OCI-LY3 (cell line): ENCODE measurements around the gene ANKRD33B.

Experiments
- H2AFZ ChIP-seq: fragments of 200-600, 300-600 bp; shearing (Covaris generic); 2 replicates; pipeline ENCODE4 v1.6.0; 2014; ENCODE audit warnings: antibody characterized with exemption, low read depth, low read length
- H3K27ac ChIP-seq: fragments of 200-600, 300-600 bp; sonication (generic); 2 replicates; pipeline ENCODE4 v1.5.1; 2014; ENCODE audit warnings: mild to moderate bottlenecking, low read length, moderate library complexity, mixed read lengths
- H3K27me3 ChIP-seq: fragments of 200-600, 300-600 bp; sonication (generic); 2 replicates; pipeline ENCODE4 v1.6.1; 2014; ENCODE audit warnings: low read depth, low read length, mixed read lengths
- H3K36me3 ChIP-seq: fragments of 200-600, 300-600 bp; sonication (generic); replicated peaks from 2 replicates; pipeline ENCODE3; 2014; ENCODE audit warnings: low read depth, low read length, mixed read lengths
- H3K4me1 ChIP-seq: fragments of 300-600, 200-600 bp; sonication (generic); 2 replicates; pipeline ENCODE4 v1.6.1; 2014; ENCODE audit warnings: low read length, mixed read lengths
- H3K4me2 ChIP-seq: fragments of 200-600, 300-600 bp; sonication (generic); 2 replicates; pipeline ENCODE4 v1.6.1; 2014; ENCODE audit warnings: low read length, mixed read lengths
- H3K4me3 ChIP-seq: fragments of 300-600, 200-600 bp; sonication (generic); 2 replicates; pipeline ENCODE4 v1.5.1; 2014; ENCODE audit warnings: antibody characterized with exemption, mild to moderate bottlenecking, low read length, moderate library complexity
- H3K79me2 ChIP-seq: fragments of 300-600, 200-600 bp; shearing (Covaris generic); 2 replicates; pipeline ENCODE4 v1.6.1; 2014; ENCODE audit warnings: mild to moderate bottlenecking, low read length, mixed read lengths
- H3K9ac ChIP-seq: fragments of 300-600, 200-600 bp; shearing (Covaris generic); 2 replicates; pipeline ENCODE4 v1.6.0; 2014; ENCODE audit warnings: mild to moderate bottlenecking, low read length, moderate library complexity
- H3K9me3 ChIP-seq: fragments of 200-600, 300-600 bp; shearing (Covaris generic); 2 replicates; pipeline ENCODE4 v1.6.1; 2014; ENCODE audit warnings: low read length, mixed read lengths; ENCODE audit not compliant: insufficient read depth
- H4K20me1 ChIP-seq: fragments of 200-600, 300-600 bp; sonication (generic); 2 replicates; pipeline ENCODE4 v1.6.1; 2016; ENCODE audit warnings: low read length, mixed read lengths; ENCODE audit not compliant: insufficient read depth
- CTCF ChIP-seq: fragments of 200-600, 300-600 bp; sonication (generic); IDR thresholded peaks from 2 replicates; pipeline ENCODE4 v1.5.1; 2014; ENCODE audit warnings: antibody characterized with exemption, low read length, low read depth
- EZH2phosphoT487 ChIP-seq: fragments of 200-600 bp; shearing (Covaris generic); IDR thresholded peaks from 2 replicates; pipeline ENCODE4 v1.6.1; 2018; ENCODE audit warnings: antibody characterized with exemption, mixed run types, low read depth

The ANKRD33B gene

GRCh38 chr5:10682801-10683525, 119.1 kb downstream of the ANKRD33B start:
- no peak for TF ChIP-seq CTCF
- no peak for TF ChIP-seq EZH2phosphoT487
- no peaks in the 10 kb centered on the region for H3K27me3 ChIP-seq
- no peaks in the 10 kb centered on the region for H4K20me1 ChIP-seq

DNA sequence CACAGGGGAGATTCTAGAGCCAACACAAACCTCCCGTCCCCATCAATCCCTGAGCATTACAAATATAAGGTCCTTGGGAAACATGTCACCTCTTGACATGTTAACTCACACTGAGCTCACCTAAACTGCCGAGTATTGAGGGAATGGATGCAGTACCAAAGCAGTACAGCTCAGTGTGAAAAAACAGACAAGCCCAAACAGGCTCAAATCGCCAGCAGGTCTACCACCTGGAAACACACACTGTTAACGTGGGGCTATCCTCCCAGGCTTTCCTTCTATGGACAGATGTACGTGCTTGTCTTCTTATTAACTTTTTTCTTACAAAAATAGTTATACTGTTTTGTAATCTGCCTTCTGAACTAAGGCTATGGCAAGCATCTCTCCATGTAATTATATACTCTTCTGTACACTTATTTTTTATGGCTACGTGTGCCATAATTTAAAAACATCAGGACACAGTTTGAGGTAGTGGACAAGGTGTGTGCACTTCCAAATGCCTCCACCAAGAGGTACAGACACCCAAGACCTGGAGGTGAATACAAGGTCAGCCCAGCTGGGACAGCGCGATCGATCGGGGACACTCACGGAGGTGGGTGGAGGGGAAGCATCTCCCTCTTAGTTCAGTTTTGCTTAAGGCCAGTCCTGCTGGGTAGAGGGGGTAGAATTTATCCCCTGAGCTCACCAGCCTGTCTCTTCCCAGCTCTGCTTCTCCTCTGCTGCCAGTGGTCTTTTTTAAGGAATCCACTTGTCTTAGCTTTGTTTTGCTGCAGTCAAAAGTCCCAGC, 120.6 kb downstream of the ANKRD33B start:
- Histone ChIP-seq H3K9ac (peak overlapping the region; percentile 59), H3K79me2 (peaks cover 3% of the 10 kb centered on the region; the same call in 1 of the 2 replicates), H3K4me1 (peaks cover 36% of the 10 kb centered on the region), H4K20me1 (no peaks in the 10 kb centered on the region), H3K9me3 (peaks cover 5% of the 10 kb centered on the region), H3K27me3 (no peaks in the 10 kb centered on the region), H3K4me2 (peak overlapping the region; percentile 62), H3K4me3 (peak overlapping the region; percentile 40), H2AFZ (no peak overlapping the region), H3K27ac (peak overlapping the region; percentile 79), H3K36me3 (peaks cover 21% of the 10 kb centered on the region)
- no peak for TF ChIP-seq CTCF

More at GRCh38 chr5:10682801-10683525, 119.1 kb downstream of the ANKRD33B start:
- peaks cover 16% of the 10 kb centered on the region for H3K36me3 ChIP-seq
- no peak overlapping the region for H3K27ac ChIP-seq
- no peak overlapping the region for H3K9ac ChIP-seq
- H3K79me2 ChIP-seq: peaks cover 3% of the 10 kb centered on the region; the same call in 1 of the 2 replicates
- no peak overlapping the region for H2AFZ ChIP-seq
- H3K4me1 ChIP-seq: peaks cover 27% of the 10 kb centered on the region
- H3K4me3 ChIP-seq: no peak overlapping the region
- H3K4me2 ChIP-seq: no peak overlapping the region
- H3K9me3 ChIP-seq: peaks cover 5% of the 10 kb centered on the region

DNA sequence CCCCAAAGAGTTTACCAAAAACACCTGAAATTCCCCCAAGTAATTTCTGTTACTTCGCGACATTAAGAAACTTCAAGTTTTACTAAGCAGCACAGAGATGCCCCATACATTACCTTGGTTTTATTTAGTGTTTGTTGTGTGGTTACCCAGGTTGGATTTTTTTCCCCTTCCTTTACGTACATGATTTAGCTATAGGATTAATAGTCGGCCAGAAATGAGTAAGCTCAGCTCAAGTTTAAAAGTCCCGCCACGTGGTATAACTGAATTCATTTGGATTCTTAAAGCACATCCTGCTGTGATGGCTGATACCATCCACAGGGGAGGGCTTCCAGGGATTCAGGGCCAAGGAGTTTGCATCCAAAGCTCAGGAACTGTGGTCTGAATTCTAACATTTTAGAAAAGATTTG, 121.2 kb downstream of the ANKRD33B start:
- Histone ChIP-seq H3K4me3 (peak overlapping the region; percentile 40), H4K20me1 (no peaks in the 10 kb centered on the region), H3K27ac (peak overlapping the region; percentile 79), H3K9me3 (peaks cover 5% of the 10 kb centered on the region), H2AFZ (no peak overlapping the region), H3K36me3 (peaks cover 21% of the 10 kb centered on the region), H3K9ac (peak overlapping the region; percentile 59), H3K27me3 (no peaks in the 10 kb centered on the region), H3K4me1 (peaks cover 42% of the 10 kb centered on the region), H3K4me2 (peak overlapping the region; percentile 62), H3K79me2 (peaks cover 3% of the 10 kb centered on the region; the same call in 1 of the 2 replicates)
- no peak for TF ChIP-seq CTCF
- TF ChIP-seq EZH2phosphoT487: no peak

GRCh38 chr5:10686890-10687289, 123.0 kb downstream of the ANKRD33B start:
- Histone ChIP-seq H3K4me3 (no peak overlapping the region), H3K4me1 (peaks cover 44% of the 10 kb centered on the region), H3K4me2 (no peak overlapping the region), H3K27ac (no peak overlapping the region), H3K79me2 (peaks cover 3% of the 10 kb centered on the region; the same call in 1 of the 2 replicates), H2AFZ (no peak overlapping the region), H3K36me3 (peaks cover 21% of the 10 kb centered on the region), H3K9ac (no peak overlapping the region), H4K20me1 (no peaks in the 10 kb centered on the region), H3K9me3 (peaks cover 5% of the 10 kb centered on the region), H3K27me3 (no peaks in the 10 kb centered on the region)
- TF ChIP-seq CTCF (no peak), EZH2phosphoT487 (no peak)
